Activated effector memory CD4-positive, alpha-beta T cell treated with Interleukin-2 at 50 U/mL for 16 hours (primary cell): Measurements from ENCODE around the gene COLEC12.

Experiments used
- DNase-seq: peaks from one replicate; pipeline ENCODE4 v3.0.0-alpha.2; 2020

The COLEC12 gene

GRCh38 chr18:379681-380330, 120.7 kb downstream of the COLEC12 start:
- no peak for DNase-seq

DNA sequence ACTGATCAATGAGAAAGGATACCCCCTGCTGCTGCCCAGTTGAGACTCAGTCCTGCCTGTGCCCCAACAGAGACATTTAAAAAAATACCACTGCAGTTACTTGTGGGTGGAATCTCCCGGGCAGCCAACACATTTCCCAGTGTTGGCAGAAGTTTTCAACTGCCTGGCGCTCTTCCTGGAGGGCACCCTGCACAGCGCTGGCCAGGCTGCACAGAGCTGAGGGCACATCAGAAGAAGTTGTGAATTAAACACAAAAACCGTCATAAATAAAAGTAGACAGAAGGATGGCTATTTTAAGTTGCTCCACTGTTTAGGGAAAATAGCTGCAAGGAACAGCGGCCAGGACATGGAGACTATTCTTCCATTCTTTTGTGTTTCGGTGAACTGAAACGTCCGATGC, 122.4 kb downstream of the COLEC12 start:
- no peak for DNase-seq

GRCh38 chr18:377088-377487, 123.4 kb downstream of the COLEC12 start:
- DNase-seq, result no peak

GRCh38 chr18:376311-376710, 124.2 kb downstream of the COLEC12 start:
- no peak for DNase-seq

DNA sequence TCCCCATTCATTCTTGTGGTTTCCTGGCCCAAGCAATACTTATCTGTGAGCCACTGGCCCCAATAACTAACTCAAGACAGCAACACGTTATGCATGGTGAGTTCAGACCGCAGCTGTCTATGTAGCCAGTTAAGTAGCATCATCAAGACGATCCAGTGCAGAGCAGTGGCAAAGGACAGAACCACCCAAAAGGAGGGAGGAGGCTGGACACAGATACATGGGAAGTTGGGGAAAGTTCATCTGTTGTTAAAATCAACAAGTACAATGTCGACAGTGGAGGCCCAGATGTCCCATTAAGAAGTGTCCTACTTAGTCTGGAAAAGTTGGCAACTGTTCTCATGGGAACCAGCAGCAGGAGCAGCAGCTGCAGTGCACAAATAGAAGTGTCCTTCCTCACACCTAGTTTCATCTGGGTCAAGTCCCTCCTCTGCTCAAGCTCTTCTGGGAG, 125.8 kb downstream of the COLEC12 start:
- DNase-seq, result no peak

DNA sequence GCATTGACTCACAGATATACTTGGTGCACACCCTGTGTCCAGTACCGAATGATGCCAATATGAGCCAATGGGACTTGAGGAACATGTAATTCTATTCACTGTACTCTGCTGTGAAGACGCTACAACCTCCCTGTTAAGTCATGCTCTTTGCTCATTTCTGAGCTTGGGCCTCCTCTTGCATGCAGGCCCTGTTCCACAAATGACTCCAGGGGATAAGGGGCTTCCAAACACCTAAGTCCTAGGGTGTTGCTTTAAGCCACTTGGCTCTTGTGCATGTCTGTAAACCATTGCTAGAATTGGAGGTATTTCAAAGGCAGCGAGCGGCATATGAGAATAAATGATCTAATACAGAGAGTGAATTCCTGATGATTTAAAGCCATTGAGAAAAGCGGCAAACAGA, 126.7 kb downstream of the COLEC12 start:
- DNase-seq, result no peak

DNA sequence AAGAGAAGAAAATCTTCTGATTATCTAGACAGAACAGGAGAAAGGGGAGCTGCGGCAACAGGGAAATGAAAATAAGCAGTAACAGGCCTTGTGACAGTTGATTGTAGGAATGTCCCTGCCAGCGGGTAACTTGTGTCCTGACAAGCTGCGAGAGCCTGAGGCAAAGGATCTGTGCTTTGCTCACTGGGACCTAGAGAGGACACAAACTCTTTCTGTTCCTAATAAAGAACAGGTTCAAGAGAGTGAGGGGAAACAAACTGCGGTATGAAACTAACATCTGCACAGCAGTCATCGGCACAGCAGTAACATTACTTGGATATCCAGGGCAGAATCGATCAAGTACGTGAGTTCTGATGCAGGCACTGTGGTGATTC, 128.9 kb downstream of the COLEC12 start:
- DNase-seq, result no peak

- no peak for DNase-seq
Observed at GRCh38 chr18:370751-371608, 129.5 kb downstream of the COLEC12 start.

DNA sequence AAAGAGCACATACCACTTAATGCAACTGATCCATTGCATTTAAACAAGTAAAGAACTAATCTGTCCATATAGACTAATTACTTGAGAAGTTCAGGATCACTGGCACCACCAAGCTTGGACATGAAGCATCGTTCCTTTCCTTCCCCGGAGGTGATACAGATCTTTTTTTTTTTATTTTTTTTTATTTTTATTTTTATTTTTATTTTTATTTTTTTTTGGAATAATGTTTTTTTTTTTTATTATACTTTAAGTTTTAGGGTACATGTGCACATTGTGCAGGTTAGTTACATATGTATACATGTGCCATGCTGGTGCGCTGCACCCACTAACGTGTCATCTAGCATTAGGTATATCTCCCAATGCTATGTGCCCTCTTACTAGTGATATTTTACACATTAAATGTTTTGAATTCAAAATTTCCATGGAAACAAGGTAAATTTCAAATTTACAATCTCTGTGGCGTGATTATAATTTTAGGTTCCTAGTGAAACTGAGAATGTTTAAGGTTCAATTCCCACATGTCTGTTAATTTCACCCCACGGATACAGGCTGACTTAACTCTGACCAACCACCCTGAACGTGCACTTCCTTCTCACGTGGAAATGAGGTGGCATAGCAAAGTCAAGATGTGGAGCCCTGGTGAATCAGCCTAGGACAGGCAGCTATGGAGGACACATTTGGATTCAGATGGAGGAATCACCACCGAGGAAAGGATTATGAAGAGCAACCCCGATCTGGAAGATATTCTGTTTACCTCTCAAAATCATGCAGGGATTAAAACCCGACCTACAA, 131.1 kb downstream of the COLEC12 start:
- no peak for DNase-seq

DNA sequence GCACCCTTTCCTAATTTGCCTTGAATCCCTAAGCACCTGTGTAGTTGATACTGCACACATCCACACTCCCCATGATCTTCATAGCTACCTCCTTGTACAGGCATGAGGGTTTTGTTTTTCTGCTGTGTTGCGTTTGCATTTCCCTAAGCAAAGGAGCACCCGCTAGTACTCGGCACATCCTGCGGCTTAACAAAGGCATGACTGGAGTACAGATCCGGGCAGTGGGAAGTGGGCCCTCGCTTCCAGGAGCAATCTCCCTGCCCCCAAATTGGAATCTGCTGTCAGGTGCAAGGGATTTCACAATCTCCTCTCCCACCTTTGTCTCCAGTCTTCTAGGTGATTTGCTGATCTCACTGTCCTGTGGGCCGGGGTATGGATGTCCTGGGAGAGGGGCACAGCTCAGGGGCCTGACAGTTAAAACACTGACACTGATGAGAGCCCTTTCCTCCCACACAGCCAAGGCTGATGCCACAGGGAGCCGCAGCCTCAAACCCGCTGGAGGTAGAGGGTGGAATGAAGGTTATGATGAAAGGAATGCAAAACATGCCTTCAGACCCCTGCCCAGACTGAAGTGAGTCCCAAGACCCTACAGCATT, 133.9 kb downstream of the COLEC12 start:
- no peak for DNase-seq

GRCh38 chr18:365651-366050, 134.8 kb downstream of the COLEC12 start:
- no peak for DNase-seq

DNA sequence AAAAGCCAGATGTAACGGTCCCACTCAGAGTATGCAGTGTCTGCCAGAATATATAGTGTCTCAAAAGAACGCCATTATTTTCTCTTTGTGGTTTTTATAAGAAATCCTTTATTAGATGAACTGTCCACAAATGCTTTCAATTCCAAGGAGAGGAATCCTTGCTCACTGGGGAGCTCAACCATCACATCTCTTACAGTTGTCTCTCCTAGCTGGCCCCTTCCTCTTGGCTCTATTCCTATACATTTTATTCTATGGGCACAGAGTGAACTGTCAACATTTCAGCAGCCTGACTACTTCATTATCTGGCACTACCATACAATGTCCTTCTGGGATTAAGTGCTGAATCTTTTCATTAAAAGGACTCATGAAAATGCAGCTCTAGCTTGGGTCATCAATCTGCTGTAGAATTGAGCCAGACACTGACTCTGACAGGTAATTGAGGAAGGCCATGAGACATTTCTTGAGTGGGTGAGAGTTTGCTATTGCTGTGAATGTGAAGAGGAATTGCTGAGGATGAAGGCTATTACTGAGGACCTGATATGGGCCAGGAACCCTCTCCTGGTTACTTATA, 136.2 kb downstream of the COLEC12 start:
- DNase-seq, result no peak

GRCh38 chr18:363301-364085, 137.0 kb downstream of the COLEC12 start:
- DNase-seq, result no peak

- no peak for DNase-seq
Observed at GRCh38 chr18:362311-363290, 137.9 kb downstream of the COLEC12 start.

DNA sequence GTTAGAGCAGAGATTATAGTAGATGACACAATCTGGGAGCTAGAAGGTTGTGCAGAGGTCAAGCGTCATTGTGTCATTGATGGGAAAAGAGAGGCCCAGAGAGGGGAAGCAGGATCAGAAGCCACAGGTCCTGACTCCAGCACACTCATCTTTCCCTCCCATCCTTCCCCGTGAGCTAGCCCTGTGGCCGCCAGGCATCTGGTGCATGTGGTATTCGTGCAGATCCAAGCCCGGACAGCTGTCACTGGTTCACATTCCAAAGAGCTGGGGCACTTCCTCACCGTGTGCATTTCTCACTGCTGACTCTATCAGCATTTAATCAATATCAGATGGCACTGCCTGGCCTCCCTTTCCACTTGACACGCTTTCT, 138.6 kb downstream of the COLEC12 start:
- no peak for DNase-seq

DNA sequence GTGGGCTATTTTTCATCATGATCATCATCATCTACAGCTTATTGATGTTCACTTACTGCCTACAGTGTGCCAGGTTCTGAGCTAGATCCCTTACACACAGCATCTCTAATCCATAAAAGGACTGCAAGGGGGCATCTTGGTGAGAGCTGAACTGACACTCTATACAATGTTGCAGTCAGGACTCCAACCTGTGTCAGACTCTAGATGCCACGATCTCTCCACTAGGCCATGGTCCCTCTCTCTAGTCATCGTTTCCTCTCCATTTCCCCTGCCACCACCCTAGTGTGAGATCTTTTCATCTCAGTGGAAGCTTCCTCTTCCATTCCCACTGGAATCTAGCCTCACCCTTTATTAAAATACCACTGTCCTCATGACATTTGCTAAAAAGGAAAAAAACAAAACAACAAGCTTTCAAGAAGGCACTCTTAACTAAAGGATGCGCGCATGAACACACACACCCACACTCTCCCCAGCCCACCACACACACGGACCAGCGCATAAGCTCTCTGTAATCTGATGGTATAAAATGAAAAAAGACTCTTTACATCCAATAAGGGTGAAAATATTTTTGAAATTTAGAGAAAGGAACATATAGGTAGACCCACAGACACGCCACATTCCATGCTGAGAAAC, 139.3 kb downstream of the COLEC12 start:
- DNase-seq, result no peak

GRCh38 chr18:360676-361075, 139.8 kb downstream of the COLEC12 start:
- no peak for DNase-seq

GRCh38 chr18:356778-357177, 143.7 kb downstream of the COLEC12 start:
- no peak for DNase-seq

DNA sequence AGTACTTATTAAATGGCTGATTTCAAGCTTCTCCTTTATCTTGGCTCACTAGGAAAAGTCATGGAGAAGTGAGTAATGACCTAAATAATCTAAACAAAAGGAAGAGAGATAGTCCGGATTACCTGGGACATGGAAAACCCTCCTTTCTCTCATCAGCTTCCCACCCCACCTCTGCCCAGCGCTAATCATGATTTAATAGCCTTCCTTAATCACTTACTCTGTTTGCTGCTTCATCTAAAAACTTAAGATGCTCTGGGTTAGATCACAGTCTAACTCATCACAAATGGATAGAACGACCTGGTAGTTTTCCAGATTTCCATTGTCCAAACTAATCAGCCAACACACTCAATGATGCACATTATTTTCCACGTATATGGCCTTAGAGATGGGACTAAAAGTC, 144.8 kb downstream of the COLEC12 start:
- DNase-seq, result no peak

DNA sequence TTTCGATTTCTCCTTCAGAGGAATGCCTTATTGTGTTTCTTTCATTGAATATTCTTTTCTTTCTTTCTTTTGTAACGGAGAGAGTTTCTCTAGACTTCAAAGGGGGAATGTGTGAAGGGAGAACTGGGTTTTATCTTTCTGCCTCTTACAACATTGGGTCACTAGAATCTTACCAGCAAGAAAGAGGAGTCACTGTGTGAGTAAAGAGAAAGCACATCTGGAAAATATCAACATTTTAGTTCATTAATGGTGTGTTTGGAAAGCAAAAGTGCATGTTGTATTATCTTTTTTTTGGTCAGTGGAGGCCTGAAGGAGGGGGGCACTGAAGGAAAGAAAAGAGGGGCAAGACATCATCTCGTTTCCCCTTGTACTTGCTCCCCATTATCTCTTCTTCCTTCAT, 146.0 kb downstream of the COLEC12 start:
- DNase-seq, result no peak
